Peyer's patch (tissue), 4 donors: ENCODE measurements around the gene SMARCA2.

Source experiments
- POLR2A ChIP-seq, 2 donors: fragments of 450-650 bp; IDR thresholded peaks; one replicate each; pipeline ENCODE4 v1.5.1; 2017; ENCODE audit warnings: antibody characterized with exemption in 2 of 2, mild to moderate bottlenecking in 2 of 2, moderate library complexity in 2 of 2
- TF ChIP-seq, protein P1 (sequence below), 6 experiments: fragments of 450-650 bp in 4 of 6; fragments of 200-600 bp in 2 of 6; sonication (generic) in 1 of 6; IDR thresholded peaks; one replicate each; pipeline ENCODE4 v1.5.1; 2017 to 2019; ENCODE audit warnings: antibody characterized with exemption in 6 of 6, mild to moderate bottlenecking in 3 of 6, moderate library complexity in 1 of 6

- no peak for TF ChIP-seq POLR2A (IDR thresholded peaks at IDR 0.05)
- TF ChIP-seq, protein P1, sequence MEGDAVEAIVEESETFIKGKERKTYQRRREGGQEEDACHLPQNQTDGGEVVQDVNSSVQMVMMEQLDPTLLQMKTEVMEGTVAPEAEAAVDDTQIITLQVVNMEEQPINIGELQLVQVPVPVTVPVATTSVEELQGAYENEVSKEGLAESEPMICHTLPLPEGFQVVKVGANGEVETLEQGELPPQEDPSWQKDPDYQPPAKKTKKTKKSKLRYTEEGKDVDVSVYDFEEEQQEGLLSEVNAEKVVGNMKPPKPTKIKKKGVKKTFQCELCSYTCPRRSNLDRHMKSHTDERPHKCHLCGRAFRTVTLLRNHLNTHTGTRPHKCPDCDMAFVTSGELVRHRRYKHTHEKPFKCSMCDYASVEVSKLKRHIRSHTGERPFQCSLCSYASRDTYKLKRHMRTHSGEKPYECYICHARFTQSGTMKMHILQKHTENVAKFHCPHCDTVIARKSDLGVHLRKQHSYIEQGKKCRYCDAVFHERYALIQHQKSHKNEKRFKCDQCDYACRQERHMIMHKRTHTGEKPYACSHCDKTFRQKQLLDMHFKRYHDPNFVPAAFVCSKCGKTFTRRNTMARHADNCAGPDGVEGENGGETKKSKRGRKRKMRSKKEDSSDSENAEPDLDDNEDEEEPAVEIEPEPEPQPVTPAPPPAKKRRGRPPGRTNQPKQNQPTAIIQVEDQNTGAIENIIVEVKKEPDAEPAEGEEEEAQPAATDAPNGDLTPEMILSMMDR (IDR thresholded peaks at IDR 0.05), result peak in 2 of 6 experiments; percentile 18 to 21
These were observed 213.0 kb downstream of the SMARCA2 start for GRCh38 chr9:2228132-2228531.
